Measurements from ENCODE around the gene PPDPF. TPM values are rescaled to one million over a fixed set of nuclear protein-coding genes. Genes with fewer than 3 reads are reported as not detected.

The PPDPF gene
- total RNA-seq, 1 experiment from 2014 or later, result 245 TPM

- ChIA-PET POLR2A (ENCODE audit: unreplicated experiment) (interaction anchor here (0.6 kb wide), 1 partner anchor 9 kb away, joined by 4 read pairs; the partner anchor contains the start of gene HELZ2), CTCF (no interaction called here)
- intact Hi-C loops (cut with micrococcal nuclease), result no loop called here
- peaks cover 3% of the 10 kb centered on the region; the same call in 1 of the 2 replicates for H3K36me3 ChIP-seq (ENCODE audit: low read depth, low read length)
- no peaks in the 10 kb centered on the region for H3K4me1 ChIP-seq (ENCODE audit: insufficient read depth, low read length)
- H4K20me1 ChIP-seq (ENCODE audit: low read length), result no peaks in the 10 kb centered on the region
- H3K79me2 ChIP-seq (ENCODE audit: low read length), result no peaks in the 10 kb centered on the region
- no peak overlapping the region for H3K4me2 ChIP-seq (ENCODE audit: low read length)
- no peaks in the 10 kb centered on the region for H3K9me3 ChIP-seq (ENCODE audit: low read length)
- H3K4me3 ChIP-seq (ENCODE audit: low read length), result no peak overlapping the region
- BruUV-seq (replicated peaks), result no TSS peak
- H3K27ac ChIP-seq (ENCODE audit: low read length), result no peak overlapping the region
- ATAC-seq (no peak), DNase-seq (no peak)
- TF ChIP-seq EZH2phosphoT487 (IDR thresholded peaks at IDR 0.05; ENCODE audit: borderline replicate concordance, low read length), result no peak
- no peak for TF ChIP-seq EZH2 (IDR thresholded peaks at IDR 0.05; ENCODE audit: low read length, unreplicated experiment)
- TF ChIP-seq CTCF (conservative IDR thresholded peaks at IDR 0.05; ENCODE audit: low read depth, low read length), result no peak
- H3K9ac ChIP-seq (ENCODE audit: low read length), result no peak overlapping the region
- H3K27me3 ChIP-seq (ENCODE audit: low read length), result no peaks in the 10 kb centered on the region
- no peaks in the 10 kb centered on the region for H3F3A ChIP-seq (ENCODE audit: low read length, unreplicated experiment)
- no peak overlapping the region for H2AFZ ChIP-seq (ENCODE audit: low read length)
- H3K9me2 ChIP-seq (replicated peaks; ENCODE audit: low read length), result no peaks in the 10 kb centered on the region
These were observed 44.6 kb downstream of the PPDPF start for GRCh38 chr20:63565021-63565698.

- DNase-seq (no peak), ATAC-seq (no peak)
- Histone ChIP-seq H3K4me3 (ENCODE audit: low read length) (no peak overlapping the region), H3K27ac (ENCODE audit: low read length) (no peak overlapping the region), H4K20me1 (ENCODE audit: low read length) (no peaks in the 10 kb centered on the region), H3K9ac (ENCODE audit: low read length) (no peak overlapping the region), H3K27me3 (ENCODE audit: low read length) (no peaks in the 10 kb centered on the region), H3K9me3 (ENCODE audit: low read length) (no peaks in the 10 kb centered on the region), H3K9me2 (replicated peaks; ENCODE audit: low read length) (no peaks in the 10 kb centered on the region), H3F3A (ENCODE audit: low read length, unreplicated experiment) (no peaks in the 10 kb centered on the region), H3K36me3 (ENCODE audit: low read depth, low read length) (no peaks in the 10 kb centered on the region), H3K4me2 (ENCODE audit: low read length) (no peak overlapping the region), H3K4me1 (ENCODE audit: insufficient read depth, low read length) (no peaks in the 10 kb centered on the region), H3K79me2 (ENCODE audit: low read length) (no peaks in the 10 kb centered on the region), H2AFZ (ENCODE audit: low read length) (no peak overlapping the region)
- ChIA-PET POLR2A (ENCODE audit: unreplicated experiment) (interaction anchor here (0.6 kb wide), 1 partner anchor 8 kb away, joined by 4 read pairs; the partner anchor contains the start of gene HELZ2), CTCF (no interaction called here)
- BruUV-seq (replicated peaks), result no TSS peak
- intact Hi-C loops (cut with micrococcal nuclease), result no loop called here
- no peak for TF ChIP-seq CTCF (conservative IDR thresholded peaks at IDR 0.05; ENCODE audit: low read depth, low read length)
- no peak for TF ChIP-seq EZH2phosphoT487 (IDR thresholded peaks at IDR 0.05; ENCODE audit: borderline replicate concordance, low read length)
- no peak for TF ChIP-seq EZH2 (IDR thresholded peaks at IDR 0.05; ENCODE audit: low read length, unreplicated experiment)
These were observed 45.3 kb downstream of the PPDPF start for GRCh38 chr20:63565699-63566335.
